Natural killer cell (primary cell): ENCODE data around the gene SORCS1. TPM values are rescaled to one million over a fixed set of nuclear protein-coding genes. Genes with fewer than 3 reads are reported as not detected.

Experiments used
- ATAC-seq, 3 donors: fragments of 150-1000 bp in 2 of 3; fragments of 200-7000 bp in 1 of 3; cut with Tn5 transposase; 1 replicate in 1 of 3; 2 replicates in 2 of 3; pipeline ENCODE4 v1.10.0; 2021; ENCODE audit warnings: mild to moderate bottlenecking in 2 of 3, moderate library complexity in 2 of 3
- DNase-seq, 2 donors: peaks; one replicate each; pipeline versions ENCODE4 v3.0.0 to v3.0.0-alpha.2; 2013 to 2021; ENCODE audit warnings: mixed read lengths in 1 of 2
- H3K27ac ChIP-seq: one replicate; pipeline ENCODE4 v1.5.1; 2013; ENCODE audit warnings: mild to moderate bottlenecking, low read length
- H3K27me3 ChIP-seq: one replicate; pipeline ENCODE4 v1.6.1; 2013; ENCODE audit warnings: low read length; ENCODE audit not compliant: control insufficient read depth, insufficient read depth
- H3K36me3 ChIP-seq: one replicate; pipeline ENCODE4 v1.6.1; 2013; ENCODE audit warnings: low read length; ENCODE audit not compliant: control insufficient read depth, insufficient read depth
- H3K4me1 ChIP-seq: one replicate; pipeline ENCODE4 v1.6.1; 2013; ENCODE audit warnings: low read length; ENCODE audit not compliant: control insufficient read depth, insufficient read depth
- H3K4me3 ChIP-seq: one replicate; pipeline ENCODE4 v1.5.1; 2013; ENCODE audit warnings: low read length
- H3K9me3 ChIP-seq: one replicate; pipeline ENCODE4 v1.6.1; 2013; ENCODE audit warnings: low read length; ENCODE audit not compliant: control insufficient read depth, insufficient read depth
- H3K27ac Mint-ChIP-seq, 2 donors: one replicate each; pipeline ENCODE4 v1.8.0; 2022; ENCODE audit warnings: mild to moderate bottlenecking in 2 of 2, mixed read lengths in 2 of 2, moderate library complexity in 1 of 2
- H3K27me3 Mint-ChIP-seq, 2 donors: one replicate each; pipeline ENCODE4 v1.8.0; 2022; ENCODE audit warnings: low read depth in 2 of 2, mixed read lengths in 2 of 2
- H3K36me3 Mint-ChIP-seq: one replicate; pipeline ENCODE4 v1.8.0; 2022; ENCODE audit warnings: mixed read lengths
- H3K4me1 Mint-ChIP-seq, 2 donors: one replicate each; pipeline ENCODE4 v1.8.0; 2022; ENCODE audit warnings: mixed read lengths in 2 of 2
- H3K4me3 Mint-ChIP-seq: one replicate; pipeline ENCODE4 v1.8.0; 2022; ENCODE audit warnings: mild to moderate bottlenecking, moderate library complexity, mixed read lengths
- H3K9me3 Mint-ChIP-seq, 2 donors: one replicate each; pipeline ENCODE4 v1.8.0; 2022; ENCODE audit warnings: mixed read lengths in 2 of 2
- CTCF ChIP-seq: fragments of 200-600 bp; IDR thresholded peaks from one replicate; pipeline ENCODE4 v1.8.0; 2022; ENCODE audit warnings: antibody characterized with exemption
- WGBS: methylation state at CpG from one replicate; pipeline ENCODE4 v1.1.7; 2013; ENCODE audit warnings: missing lambda C conversion rate; ENCODE audit not compliant: insufficient coverage; 5-methylcytosine and 5-hydroxymethylcytosine counted together
- intact Hi-C: fragments of 100-400 bp; cut with micrococcal nuclease; formaldehyde crosslinking; loops from one replicate; pipeline ENCODE4 v1.14.2; 2022
- total RNA-seq, 4 donors: library from RNA; stranded (reverse); fragments of 120-200 nt in 1 of 4; gene quantifications; one replicate each; pipeline versions ENCODE4 v1.2.3 to v1.2.4, GENCODE V29; 2013 to 2022

Gene SORCS1
- total RNA-seq, 3 donors from 2014 or later (not counting 1 experiment from before 2014, with no cell fraction given) = not detected

GRCh38 chr10:106705681-106706100 lies 458.8 kb downstream of the SORCS1 start:
- Mint-ChIP-seq H3K36me3 (no peaks in the 10 kb centered on the region), H3K4me1 (peaks cover 0 to 8% of the 10 kb centered on the region in 2 donors), H3K9me3 (no peaks in the 10 kb centered on the region), H3K27me3 (peaks cover 2 to 26% of the 10 kb centered on the region in 2 donors), H3K27ac (no peak overlapping the region), H3K4me3 (no peak overlapping the region)
- DNase-seq (peak; percentile 19 to 31), ATAC-seq (peak in 1 of 3 donors; percentile 60)
- peak; percentile 69 for TF ChIP-seq CTCF
- H3K4me3 ChIP-seq = no peak overlapping the region
- H3K9me3 ChIP-seq = no peaks in the 10 kb centered on the region
- intact Hi-C loops = loop anchor here (5.0 kb wide), 1 partner anchor 1837 kb away; no protein-coding TSS in a partner anchor
- no peaks in the 10 kb centered on the region for H3K27me3 ChIP-seq
- H3K27ac ChIP-seq = no peak overlapping the region
- no peaks in the 10 kb centered on the region for H3K36me3 ChIP-seq
- 31% methylated on average over 9 of the region's 9 CpGs for WGBS
- no peaks in the 10 kb centered on the region for H3K4me1 ChIP-seq

GRCh38 chr10:106696239-106696638 lies 468.3 kb downstream of the SORCS1 start:
- Mint-ChIP-seq H3K27ac (no peak overlapping the region), H3K4me1 (no peaks in the 10 kb centered on the region), H3K36me3 (no peaks in the 10 kb centered on the region), H3K4me3 (no peak overlapping the region), H3K9me3 (no peaks in the 10 kb centered on the region), H3K27me3 (peaks cover 6 to 22% of the 10 kb centered on the region in 2 donors)
- TF ChIP-seq CTCF = no peak
- H3K4me1 ChIP-seq = no peaks in the 10 kb centered on the region
- H3K27ac ChIP-seq = no peak overlapping the region
- H3K27me3 ChIP-seq = no peaks in the 10 kb centered on the region
- H3K36me3 ChIP-seq = no peaks in the 10 kb centered on the region
- H3K9me3 ChIP-seq = no peaks in the 10 kb centered on the region
- no peak overlapping the region for H3K4me3 ChIP-seq
- intact Hi-C loops = no loop called here
- DNase-seq (no peak), ATAC-seq (no peak)
- 88% methylated on average over 2 of the region's 2 CpGs for WGBS

GRCh38 chr10:106694696-106695095 lies 469.8 kb downstream of the SORCS1 start:
- 61% methylated on average over 1 of the region's 1 CpG for WGBS
- Histone ChIP-seq H3K4me1 (no peaks in the 10 kb centered on the region), H3K4me3 (no peak overlapping the region), H3K27me3 (no peaks in the 10 kb centered on the region), H3K27ac (no peak overlapping the region), H3K9me3 (no peaks in the 10 kb centered on the region), H3K36me3 (no peaks in the 10 kb centered on the region)
- Mint-ChIP-seq H3K9me3 (no peaks in the 10 kb centered on the region), H3K4me1 (no peaks in the 10 kb centered on the region), H3K27ac (no peak overlapping the region), H3K36me3 (no peaks in the 10 kb centered on the region), H3K27me3 (peaks cover 6 to 13% of the 10 kb centered on the region in 2 donors), H3K4me3 (no peak overlapping the region)
- no peak for DNase-seq
- ATAC-seq = no peak
- intact Hi-C loops = no loop called here
- no peak for TF ChIP-seq CTCF

- no peaks in the 10 kb centered on the region for H3K27me3 ChIP-seq
- no peak overlapping the region for H3K27ac Mint-ChIP-seq
Measured at GRCh38 chr10:106682175-106682574, 482.3 kb downstream of the SORCS1 start.

More at GRCh38 chr10:106682175-106682574, 482.3 kb downstream of the SORCS1 start:
- Histone ChIP-seq H3K36me3 (no peaks in the 10 kb centered on the region), H3K9me3 (no peaks in the 10 kb centered on the region), H3K4me1 (no peaks in the 10 kb centered on the region), H3K27ac (no peak overlapping the region), H3K4me3 (no peak overlapping the region)
- DNase-seq = no peak
- Mint-ChIP-seq H3K9me3 (no peaks in the 10 kb centered on the region), H3K4me3 (no peak overlapping the region), H3K4me1 (no peaks in the 10 kb centered on the region), H3K27me3 (no peaks in the 10 kb centered on the region), H3K36me3 (no peaks in the 10 kb centered on the region)
- TF ChIP-seq CTCF = no peak
- intact Hi-C loops = no loop called here
- no peak for ATAC-seq
